ENCODE data around the gene RNF19B. TPM values are rescaled to one million over a fixed set of nuclear protein-coding genes. Genes with fewer than 3 reads are reported as not detected.
A peak's percentile ranks its signal among the peaks of the same experiment; 100 is the strongest.

The RNF19B gene
- total RNA-seq: 34.3 TPM
- long read RNA-seq, transcript RNF19B-202 (9 exons, 2,598 nt): minor isoform, 8 of 55 reads
- long read RNA-seq, transcript RNF19B-201 (9 exons, 2,334 nt): major isoform, 30 of 55 reads
- long read RNA-seq, transcript RNF19B-203 (9 exons, 2,560 nt): minor isoform, 8 of 55 reads
- long read RNA-seq, partial matches to known transcripts: 2 of 55 reads
- long read RNA-seq, other reads (novel, unspliced or antisense): 7 of 55 reads

GRCh38 chr1:32964461-32965250 lies at the start of gene RNF19B:
TSS of gene RNF19B (minus strand) at chr1:32964809. CDS start at chr1:32964685, 124 bp downstream.
- Histone ChIP-seq H3K4me3 (peak within 1 kb of the TSS; percentile 85), H3K9me3 (no peaks in the 10 kb centered on the region), H3K36me3 (no peaks in the 10 kb centered on the region), H3K27ac (peak within 1 kb of the TSS; percentile 88), H3K4me1 (peaks cover 23% of the 10 kb centered on the region), H3K27me3 (no peaks in the 10 kb centered on the region)
- intact Hi-C loops (cut with DNase I): no loop called here
- DNase-seq: peak; percentile 98
- ATAC-seq: peak; percentile 98
- no peak for TF ChIP-seq CTCF (IDR thresholded peaks at IDR 0.05)

- Histone ChIP-seq H3K27me3 (no peaks in the 10 kb centered on the region), H3K27ac (no peak overlapping the region), H3K36me3 (peaks cover 56% of the 10 kb centered on the region), H3K9me3 (no peaks in the 10 kb centered on the region), H3K4me3 (no peak overlapping the region), H3K4me1 (peaks cover 36% of the 10 kb centered on the region)
- TF ChIP-seq CTCF (IDR thresholded peaks at IDR 0.05): no peak
- intact Hi-C loops (cut with DNase I): no loop called here
- DNase-seq (no peak), ATAC-seq (no peak)
Measured at GRCh38 chr1:33013791-33014190, 49.2 kb upstream of the RNF19B start.

- Histone ChIP-seq H3K4me1 (peaks cover 47% of the 10 kb centered on the region), H3K36me3 (peaks cover 53% of the 10 kb centered on the region)
- TF ChIP-seq CTCF (IDR thresholded peaks at IDR 0.05): no peak
Measured at GRCh38 chr1:33012165-33012564, 47.6 kb upstream of the RNF19B start.

GRCh38 chr1:33010932-33011731 lies 46.5 kb upstream of the RNF19B start:
- Histone ChIP-seq H3K4me1 (peaks cover 57% of the 10 kb centered on the region), H3K27ac (peak overlapping the region; percentile 51)

More at GRCh38 chr1:33012165-33012564, 47.6 kb upstream of the RNF19B start:
- H3K27ac ChIP-seq: peak overlapping the region; percentile 43
- no peaks in the 10 kb centered on the region for H3K27me3 ChIP-seq
- intact Hi-C loops (cut with DNase I): no loop called here
- no peaks in the 10 kb centered on the region for H3K9me3 ChIP-seq
- no peak for ATAC-seq
- no peak overlapping the region for H3K4me3 ChIP-seq
- no peak for DNase-seq

More at GRCh38 chr1:33010932-33011731, 46.5 kb upstream of the RNF19B start:
- H3K27me3 ChIP-seq: no peaks in the 10 kb centered on the region
- DNase-seq (no peak), ATAC-seq (peak; percentile 31)
- H3K9me3 ChIP-seq: no peaks in the 10 kb centered on the region
- intact Hi-C loops (cut with DNase I): no loop called here
- peaks cover 49% of the 10 kb centered on the region for H3K36me3 ChIP-seq
- H3K4me3 ChIP-seq: no peak overlapping the region
- no peak for TF ChIP-seq CTCF (IDR thresholded peaks at IDR 0.05)

Data from upper lobe of right lung (tissue), 1 donor.